RWPE2 (cell line): ENCODE data around the gene GALNT11.

Source experiments
- ATAC-seq: fragments of 200-7000 bp; cut with Tn5 transposase; 3 replicates; pipeline ENCODE4 v1.9.1; 2021; ENCODE audit warnings: low read depth
- DNase-seq: peaks from one replicate; pipeline ENCODE4 v3.0.0-alpha.2; 2020; ENCODE audit warnings: low spot score
- H3K27ac ChIP-seq: fragments of 450-650 bp; 2 replicates; pipeline ENCODE4 v1.5.1; 2017; ENCODE audit warnings: mild to moderate bottlenecking; ENCODE audit not compliant: poor library complexity, severe bottlenecking
- H3K27me3 ChIP-seq: fragments of 250-450 bp; sonication (Bioruptor Pico); 2 replicates; pipeline ENCODE4 v1.5.1; 2021; ENCODE audit warnings: mild to moderate bottlenecking, moderate library complexity; ENCODE audit not compliant: insufficient read depth, poor library complexity, severe bottlenecking
- H3K36me3 ChIP-seq: fragments of 250-450 bp; sonication (Bioruptor Pico); 2 replicates; pipeline ENCODE4 v1.5.1; 2020; ENCODE audit warnings: low read depth, mild to moderate bottlenecking, moderate library complexity
- H3K4me1 ChIP-seq: fragments of 250-450 bp; sonication (Bioruptor Pico); 2 replicates; pipeline ENCODE4 v1.5.1; 2021; ENCODE audit warnings: mild to moderate bottlenecking, moderate library complexity; ENCODE audit not compliant: insufficient read depth, poor library complexity, severe bottlenecking
- H3K4me3 ChIP-seq: fragments of 250-450 bp; sonication (Bioruptor Pico); 2 replicates; pipeline ENCODE4 v1.5.1; 2021; ENCODE audit warnings: mild to moderate bottlenecking, moderate library complexity; ENCODE audit not compliant: severe bottlenecking
- H3K9me3 ChIP-seq: fragments of 250-450 bp; sonication (Bioruptor Pico); 2 replicates; pipeline ENCODE4 v1.5.1; 2021; ENCODE audit warnings: mild to moderate bottlenecking, moderate library complexity; ENCODE audit not compliant: severe bottlenecking
- CTCF ChIP-seq: fragments of 450-650 bp; IDR thresholded peaks from one replicate; pipeline ENCODE4 v1.5.1; 2017; ENCODE audit warnings: mild to moderate bottlenecking, moderate library complexity; ENCODE audit not compliant: poor library complexity, severe bottlenecking

GALNT11 gene

GRCh38 chr7:152000191-152000590 lies 25.3 kb upstream of the GALNT11 start:
- H3K4me3 ChIP-seq: no peak overlapping the region
- TF ChIP-seq CTCF: no peak
- no peak overlapping the region for H3K27ac ChIP-seq
- H3K9me3 ChIP-seq: no peaks in the 10 kb centered on the region
- H3K27me3 ChIP-seq: peaks cover 4% of the 10 kb centered on the region
- H3K36me3 ChIP-seq: no peaks in the 10 kb centered on the region
- ATAC-seq (no peak), DNase-seq (no peak)
- H3K4me1 ChIP-seq: no peaks in the 10 kb centered on the region

GRCh38 chr7:152006336-152006735 lies 19.1 kb upstream of the GALNT11 start:
- TF ChIP-seq CTCF: no peak
- Histone ChIP-seq H3K4me3 (no peak overlapping the region), H3K36me3 (no peaks in the 10 kb centered on the region), H3K27me3 (peaks cover 4% of the 10 kb centered on the region), H3K9me3 (no peaks in the 10 kb centered on the region), H3K27ac (no peak overlapping the region), H3K4me1 (no peaks in the 10 kb centered on the region)
- ATAC-seq (no peak), DNase-seq (no peak)

GRCh38 chr7:152011860-152012259 lies 13.6 kb upstream of the GALNT11 start:
- TF ChIP-seq CTCF: no peak
- Histone ChIP-seq H3K4me1 (no peaks in the 10 kb centered on the region), H3K36me3 (no peaks in the 10 kb centered on the region), H3K9me3 (no peaks in the 10 kb centered on the region), H3K27ac (no peak overlapping the region), H3K4me3 (no peak overlapping the region), H3K27me3 (no peaks in the 10 kb centered on the region)
- ATAC-seq (no peak), DNase-seq (no peak)

- Histone ChIP-seq H3K9me3 (no peaks in the 10 kb centered on the region), H3K4me1 (no peaks in the 10 kb centered on the region), H3K36me3 (no peaks in the 10 kb centered on the region)
Observed at GRCh38 chr7:152013230-152013629, 12.2 kb upstream of the GALNT11 start.

More at GRCh38 chr7:152013230-152013629, 12.2 kb upstream of the GALNT11 start:
- no peak for TF ChIP-seq CTCF
- DNase-seq (no peak), ATAC-seq (no peak)
- Histone ChIP-seq H3K27me3 (no peaks in the 10 kb centered on the region), H3K27ac (no peak overlapping the region), H3K4me3 (no peak overlapping the region)
